Stimulated activated CD4-positive, alpha-beta T cell treated with anti-CD3 and anti-CD28 coated beads, Interleukin-2, amount 100 ng/mL, for 4 hours (primary cell): Measurements from ENCODE around the gene VAMP8.
A peak's percentile ranks its signal among the peaks of the same experiment; 100 is the strongest.
"Not testable (repeated sequence)": the region's sequence is repeated elsewhere in the genome, so short reads cannot be mapped to it uniquely, and the experiment has no call there.

Experiments
- DNase-seq: peaks from one replicate; pipeline ENCODE4 v3.0.0-alpha.2; 2020; ENCODE audit warnings: low read depth

VAMP8 gene

DNA sequence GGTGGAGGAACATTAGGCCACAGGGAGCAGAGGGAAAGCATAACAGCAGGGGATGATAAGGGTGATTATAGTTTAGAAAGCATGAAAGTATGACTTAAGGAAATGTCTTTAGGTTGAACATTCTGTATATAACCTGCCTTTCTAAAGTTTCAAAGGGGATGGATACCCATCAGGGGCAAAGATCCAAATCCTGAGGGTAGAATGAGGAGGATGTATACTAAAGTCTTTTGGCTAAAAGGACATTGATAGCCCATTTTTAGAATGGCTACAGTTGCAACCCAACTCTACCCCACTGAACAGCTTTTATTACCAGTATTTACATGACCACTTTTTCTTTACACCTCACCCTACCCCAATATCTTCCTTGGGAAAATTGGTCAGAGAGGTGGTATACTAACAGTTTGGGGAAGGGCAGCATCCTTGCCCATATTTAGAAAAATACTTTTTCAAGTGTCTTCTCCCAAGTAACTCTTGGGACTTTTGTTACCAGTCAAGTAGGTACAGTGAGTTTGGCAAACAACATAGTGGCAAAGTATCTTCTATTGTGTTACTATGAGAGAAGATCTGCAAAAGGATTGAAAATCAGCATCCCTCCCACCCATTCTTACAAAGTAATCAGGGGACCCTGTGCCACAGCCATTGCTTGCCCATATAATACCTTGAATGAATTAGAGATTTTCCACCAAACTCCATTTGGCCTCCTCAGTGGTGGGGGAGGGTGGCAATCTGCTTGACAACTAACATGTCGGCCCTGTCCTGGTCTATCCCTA, 30.1 kb upstream of the VAMP8 start:
- DNase-seq = no peak

DNA sequence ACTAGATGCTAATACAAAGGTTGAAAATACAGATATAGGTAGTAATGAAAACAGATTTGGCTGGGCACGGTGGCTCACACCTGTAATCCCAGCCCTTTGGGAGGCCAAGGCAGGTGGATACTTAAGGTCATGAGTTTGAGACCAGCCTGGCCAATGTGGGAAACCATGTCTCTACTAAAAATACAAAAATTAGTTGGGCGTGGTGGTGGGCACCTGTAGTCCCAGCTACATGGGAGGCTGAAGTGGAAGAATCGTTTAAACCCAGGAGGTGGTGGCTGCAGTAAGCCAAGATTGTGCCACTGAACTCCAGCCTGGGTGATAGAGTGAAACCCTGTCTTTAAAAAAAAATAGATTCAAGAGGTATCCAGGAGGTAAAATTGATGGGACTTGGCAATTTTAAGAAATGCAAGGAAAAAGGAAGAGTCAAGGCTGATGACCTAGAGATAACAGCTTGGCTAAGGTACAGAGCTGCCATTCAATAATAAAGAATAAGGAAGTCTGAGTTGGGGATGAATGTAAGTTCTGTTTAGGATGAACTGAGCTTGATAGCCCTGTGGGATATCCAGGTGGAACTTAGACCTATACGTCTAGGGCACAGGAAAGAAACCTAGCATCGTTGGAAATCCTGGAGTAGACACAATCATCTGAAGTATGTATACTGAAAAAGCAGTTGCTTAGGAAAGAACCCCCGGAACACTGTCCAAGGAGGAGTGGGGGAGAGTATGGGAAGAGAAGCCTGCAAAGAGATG, 29.4 kb upstream of the VAMP8 start:
- no peak for DNase-seq

GRCh38 chr2:85548608-85548900, 28.8 kb upstream of the VAMP8 start:
- no peak for DNase-seq

GRCh38 chr2:85549095-85549494, 28.3 kb upstream of the VAMP8 start:
- DNase-seq = no peak

DNA sequence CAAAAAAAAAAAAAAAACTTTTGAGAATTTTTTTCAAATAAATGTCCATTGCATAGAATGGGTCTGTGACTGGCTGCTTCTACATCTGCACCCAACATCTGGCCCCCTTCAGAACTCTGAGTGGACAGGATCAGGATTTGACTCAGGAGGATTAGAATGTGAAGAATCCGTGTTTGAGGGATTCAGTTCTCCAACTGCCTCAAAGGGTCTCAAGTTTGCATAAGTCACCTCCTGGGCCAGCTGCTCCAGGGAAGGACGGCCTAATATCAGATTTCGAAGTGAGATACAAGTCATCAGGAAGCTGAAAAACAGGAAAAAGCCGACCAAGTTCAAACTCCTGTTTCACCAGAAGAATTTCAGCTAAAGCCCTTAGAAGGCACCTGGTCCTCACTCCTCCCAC, 27.6 kb upstream of the VAMP8 start:
- no peak for DNase-seq

- DNase-seq = no peak
These were observed 26.9 kb upstream of the VAMP8 start for GRCh38 chr2:85550486-85550885.

DNA sequence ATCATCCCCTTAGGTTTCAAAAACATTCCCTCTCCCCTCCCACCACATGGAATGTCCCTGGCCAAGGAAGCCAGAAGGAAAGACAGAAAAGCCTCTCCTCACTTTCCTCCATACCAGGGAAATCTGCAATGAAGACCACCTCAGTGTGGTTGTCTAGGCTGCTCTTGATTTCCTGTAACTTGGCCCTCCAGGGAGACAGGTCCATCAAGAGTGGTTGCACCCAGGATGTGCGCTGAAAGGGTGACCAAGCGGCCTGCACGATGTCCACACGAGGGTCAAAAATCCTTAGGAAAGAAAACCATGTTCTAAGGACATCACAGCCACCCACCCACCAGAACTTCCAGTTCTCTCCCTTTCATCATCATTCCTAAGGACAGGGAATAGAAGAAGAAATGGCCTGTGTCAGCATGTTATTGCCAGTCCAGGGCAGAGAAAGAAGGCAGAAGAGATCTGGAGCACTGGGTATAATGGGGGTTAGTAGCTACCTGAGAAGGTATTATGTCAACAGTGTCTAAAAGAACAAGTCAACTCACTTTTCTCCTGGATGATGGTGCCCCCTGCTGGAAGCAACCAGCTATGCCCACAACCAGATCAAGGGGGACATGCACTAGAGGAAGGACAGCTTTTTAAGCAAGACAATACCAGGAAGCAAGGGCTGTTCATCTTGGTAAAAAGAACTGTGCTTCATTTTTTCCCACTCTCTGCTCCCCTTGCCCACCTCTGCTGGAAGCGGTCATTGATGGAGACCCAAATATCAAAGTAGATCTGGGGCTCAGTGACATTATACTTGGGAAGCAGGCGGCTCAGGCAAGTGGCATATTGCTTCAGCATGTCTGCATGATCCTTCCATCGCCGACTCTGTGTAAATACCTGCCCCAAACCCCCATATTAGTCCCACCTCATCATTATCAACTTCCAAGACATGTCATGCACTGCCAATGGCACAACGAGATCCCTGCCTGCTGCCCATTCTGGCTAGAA, 25.4 kb upstream of the VAMP8 start:
- peak; percentile 82 for DNase-seq

DNA sequence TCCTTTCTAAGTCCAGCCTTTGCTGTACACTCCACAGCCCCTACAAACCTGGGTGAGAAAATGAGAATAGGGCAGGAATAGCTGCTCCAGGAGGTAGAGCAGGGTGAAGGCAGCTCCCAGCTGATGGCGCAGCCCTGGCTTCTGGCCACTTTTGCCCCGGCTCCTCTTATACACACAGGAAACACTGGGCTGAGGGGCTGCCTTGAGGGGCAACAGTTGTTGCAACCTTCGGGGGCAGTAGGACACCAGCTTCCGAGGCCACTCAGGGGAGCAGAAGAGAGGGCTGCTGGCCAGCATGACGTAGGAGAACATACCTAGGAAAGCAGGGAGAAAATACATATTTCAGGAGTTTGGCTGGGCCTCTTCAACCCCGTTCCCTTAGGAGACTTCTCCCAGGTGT, 24.2 kb upstream of the VAMP8 start:
- DNase-seq = no peak

- no peak for DNase-seq
These were observed 22.3 kb upstream of the VAMP8 start for GRCh38 chr2:85554980-85555612.

- no peak for DNase-seq
These were observed 20.3 kb upstream of the VAMP8 start for GRCh38 chr2:85557130-85557529.

GRCh38 chr2:85558160-85558559, 19.2 kb upstream of the VAMP8 start:
- no peak for DNase-seq

DNA sequence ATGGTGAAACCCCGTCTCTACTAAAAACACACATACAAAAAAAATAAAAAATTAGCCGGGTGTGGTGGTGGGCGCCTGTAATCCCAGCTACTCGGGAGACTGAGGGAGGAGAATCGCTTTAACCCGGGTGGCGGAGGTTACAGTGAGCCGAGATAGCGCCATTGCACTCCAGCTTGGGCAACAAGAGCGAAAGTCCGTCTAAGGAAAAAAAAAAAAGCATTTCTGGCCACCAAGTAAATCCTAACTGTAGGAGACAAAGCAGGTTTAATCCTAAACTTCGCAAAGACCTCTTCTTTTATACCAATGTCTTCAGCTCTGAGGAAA, 17.0 kb upstream of the VAMP8 start:
- DNase-seq = not testable (repeated sequence)

DNA sequence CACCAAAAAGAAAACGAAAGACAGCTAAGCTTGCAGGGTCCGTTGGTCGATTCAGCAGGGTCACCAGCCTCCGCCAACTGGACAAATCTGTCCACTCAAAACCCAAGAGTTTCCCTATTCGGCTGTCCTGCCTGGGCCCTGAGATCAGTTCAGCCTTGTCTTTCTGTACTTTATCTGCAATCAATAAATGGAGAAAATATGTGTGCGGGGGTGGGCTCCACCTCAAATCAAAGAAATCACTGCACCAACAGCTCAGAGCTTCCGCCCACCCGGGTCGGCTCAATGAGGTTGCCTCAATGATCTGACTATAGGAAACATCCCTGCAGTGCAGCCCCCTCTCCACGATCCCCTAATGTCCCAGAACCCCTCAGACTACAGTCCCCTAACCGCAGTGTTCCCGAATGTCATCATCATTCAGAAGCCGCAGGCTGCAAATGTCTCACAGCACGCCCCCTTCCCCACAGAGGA, 16.5 kb upstream of the VAMP8 start:
- DNase-seq = peak; percentile 44

- peak; percentile 92 for DNase-seq
These were observed 15.8 kb upstream of the VAMP8 start, which contains the start of gene GGCX for GRCh38 chr2:85561280-85562212. Gene GGCX (minus strand): TSS chr2:85561493. CDS start chr2:85561428, 65 bp downstream.

DNA sequence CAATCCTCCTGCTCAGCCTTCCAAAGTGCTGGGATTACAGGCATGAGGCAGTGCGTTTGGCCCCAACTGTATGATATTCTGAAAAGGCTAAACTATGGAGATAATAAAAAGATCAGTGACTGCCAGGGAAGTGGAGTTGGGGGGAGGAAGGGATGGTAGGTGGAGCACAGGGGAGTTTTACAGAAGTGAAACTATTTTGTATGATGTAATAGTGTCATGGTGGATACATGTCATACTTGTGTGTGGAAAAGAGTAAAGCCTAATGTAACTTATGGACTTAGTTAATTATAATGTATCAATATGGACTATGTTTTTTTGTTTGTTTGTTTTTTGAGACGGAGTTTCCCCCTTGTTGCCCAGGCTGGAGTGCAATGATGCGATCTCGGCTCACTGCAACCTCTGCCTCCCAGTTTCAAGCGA, 13.2 kb upstream of the VAMP8 start:
- no peak for DNase-seq

DNA sequence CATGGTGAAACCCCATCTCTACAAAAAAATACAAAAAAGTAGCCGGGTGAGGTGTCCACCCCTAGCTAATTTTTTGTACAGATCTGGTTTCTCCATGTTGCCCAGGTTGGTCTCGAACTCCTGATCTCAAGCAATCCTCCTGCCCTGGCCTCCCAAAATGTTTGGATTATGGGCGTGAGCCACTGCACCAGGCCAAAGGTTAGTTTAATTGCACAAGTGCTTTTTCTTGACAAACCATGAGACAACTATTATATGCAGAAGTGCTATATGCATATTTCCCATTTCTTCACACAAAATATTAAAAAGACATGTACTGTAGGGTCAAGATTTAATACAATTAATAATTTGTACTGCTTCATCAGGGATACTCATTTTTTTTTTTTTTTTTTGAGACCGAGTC, 11.1 kb upstream of the VAMP8 start:
- DNase-seq = no peak

- DNase-seq = no peak
These were observed 1.6 kb upstream of the VAMP8 start for GRCh38 chr2:85575739-85576138.

- DNase-seq = no peak
These were observed 362 bp upstream of the VAMP8 start for GRCh38 chr2:85577063-85577385.

DNA sequence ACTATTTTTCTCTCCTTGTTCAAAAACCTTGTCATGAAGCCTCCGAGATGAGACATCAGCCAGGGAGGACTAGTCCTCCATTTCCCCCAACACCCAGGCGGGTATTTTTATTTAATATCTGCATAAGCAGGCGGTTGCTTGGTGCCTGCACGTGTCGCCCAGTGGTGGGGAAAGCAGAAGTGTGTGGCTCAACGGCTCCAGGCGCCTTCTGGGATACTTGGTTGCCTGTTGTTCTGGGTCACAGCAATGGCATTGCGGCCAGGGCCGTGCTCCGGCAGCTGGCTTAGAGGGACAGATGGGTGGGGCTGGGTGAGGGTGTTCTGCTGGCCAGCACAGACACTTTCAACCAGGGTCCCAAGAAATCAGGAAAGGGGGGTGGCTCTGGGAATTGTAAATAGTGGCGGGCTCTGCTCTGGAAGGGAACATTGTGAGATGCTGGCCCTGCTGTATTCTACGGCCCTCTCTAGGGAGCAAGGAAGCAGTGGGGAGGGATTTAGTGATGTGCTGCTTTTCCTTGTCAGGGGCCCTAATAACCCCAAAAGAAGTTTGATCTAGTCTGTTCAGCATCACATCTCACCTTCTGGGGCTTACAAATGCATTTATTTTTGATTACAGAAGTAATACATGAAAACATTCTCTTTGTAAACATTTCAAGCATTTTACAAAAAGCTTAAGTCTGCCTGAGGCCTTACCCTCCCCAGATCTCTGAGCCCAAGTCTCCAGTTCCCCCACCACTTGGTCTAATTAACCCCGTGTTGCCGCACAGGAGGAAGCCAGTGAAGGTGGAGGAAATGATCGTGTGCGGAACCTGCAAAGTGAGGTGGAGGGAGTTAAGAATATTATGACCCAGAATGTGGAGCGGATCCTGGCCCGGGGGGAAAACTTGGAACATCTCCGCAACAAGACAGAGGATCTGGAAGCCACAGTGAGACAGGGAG, 1.1 kb downstream of the VAMP8 start:
- no peak for DNase-seq
